Epidermal melanocyte (primary cell): ENCODE measurements around the gene ELMO1.

Experiments
- DNase-seq: peaks from one replicate; pipeline ENCODE4 v3.0.0; 2011; ENCODE audit warnings: low spot score; ENCODE audit not compliant: insufficient read length

Gene ELMO1

GRCh38 chr7:37104822-37105518 lies 343.7 kb downstream of the ELMO1 start:
- no peak for DNase-seq

GRCh38 chr7:37102518-37103137 lies 346.0 kb downstream of the ELMO1 start:
- no peak for DNase-seq

GRCh38 chr7:37100735-37101331 lies 347.8 kb downstream of the ELMO1 start:
- DNase-seq = no peak

- DNase-seq = no peak
Observed at GRCh38 chr7:37098762-37099161, 349.9 kb downstream of the ELMO1 start.

GRCh38 chr7:37097983-37098382 lies 350.7 kb downstream of the ELMO1 start:
- DNase-seq = no peak

- DNase-seq = no peak
Observed at GRCh38 chr7:37097276-37097675, 351.4 kb downstream of the ELMO1 start.

- no peak for DNase-seq
Observed at GRCh38 chr7:37096341-37096740, 352.3 kb downstream of the ELMO1 start.

GRCh38 chr7:37095122-37095521 lies 353.5 kb downstream of the ELMO1 start:
- DNase-seq = no peak

- DNase-seq = no peak
Observed at GRCh38 chr7:37093257-37093656, 355.4 kb downstream of the ELMO1 start.

GRCh38 chr7:37092548-37092947 lies 356.1 kb downstream of the ELMO1 start:
- no peak for DNase-seq

- no peak for DNase-seq
Observed at GRCh38 chr7:37089972-37090371, 358.7 kb downstream of the ELMO1 start.

GRCh38 chr7:37085600-37085999 lies 363.1 kb downstream of the ELMO1 start:
- DNase-seq = no peak

GRCh38 chr7:37084303-37084702 lies 364.4 kb downstream of the ELMO1 start:
- no peak for DNase-seq

- DNase-seq = no peak
Observed at GRCh38 chr7:37083311-37084096, 365.2 kb downstream of the ELMO1 start.

GRCh38 chr7:37081436-37081835 lies 367.2 kb downstream of the ELMO1 start:
- DNase-seq = no peak

- no peak for DNase-seq
Observed at GRCh38 chr7:37079420-37079819, 369.2 kb downstream of the ELMO1 start.

- no peak for DNase-seq
Observed at GRCh38 chr7:37076668-37077067, 372.0 kb downstream of the ELMO1 start.

GRCh38 chr7:37074370-37074769 lies 374.3 kb downstream of the ELMO1 start:
- no peak for DNase-seq

GRCh38 chr7:37071124-37071523 lies 377.5 kb downstream of the ELMO1 start:
- no peak for DNase-seq

GRCh38 chr7:37070471-37070870 lies 378.2 kb downstream of the ELMO1 start:
- DNase-seq = no peak

- DNase-seq = no peak
Observed at GRCh38 chr7:37070031-37070430, 378.6 kb downstream of the ELMO1 start.

GRCh38 chr7:37069336-37069735 lies 379.3 kb downstream of the ELMO1 start:
- DNase-seq = no peak
